Erythroblast (primary cell): ENCODE results near the gene RASGRP2.

Experiments used
- GATA1 ChIP-seq: IDR thresholded peaks from 2 replicates; pipeline ENCODE4 v1.6.1; 2011; ENCODE audit warnings: low read depth, mild to moderate bottlenecking, control low read depth, low read length, moderate library complexity
- POLR2A ChIP-seq: IDR thresholded peaks from 2 replicates; pipeline ENCODE4 v1.6.1; 2011; ENCODE audit warnings: mild to moderate bottlenecking, low read length

- no peak for TF ChIP-seq POLR2A
- no peak for TF ChIP-seq GATA1
Observed at GRCh38 chr11:64712430-64713015, 31.4 kb downstream of the RASGRP2 start.
